Fibroblast of skin of left quadriceps (primary cell): ENCODE data around the gene NRG2.

Experiments used
- DNase-seq, 2 experiments: peaks; one replicate each; pipeline ENCODE4 v3.0.0-alpha.2; 2013; ENCODE audit warnings: low read depth in 2 of 2

The NRG2 gene

GRCh38 chr5:139903795-139904565, 139.1 kb downstream of the NRG2 start:
- no peak for DNase-seq

GRCh38 chr5:139903450-139903794, 139.7 kb downstream of the NRG2 start:
- DNase-seq = no peak

- no peak for DNase-seq
Observed at GRCh38 chr5:139901986-139902385, 141.1 kb downstream of the NRG2 start.

- no peak for DNase-seq
Observed at GRCh38 chr5:139901251-139901575, 141.9 kb downstream of the NRG2 start.

- no peak for DNase-seq
Observed at GRCh38 chr5:139900546-139901250, 142.4 kb downstream of the NRG2 start.

- no peak for DNase-seq
Observed at GRCh38 chr5:139898981-139899380, 144.1 kb downstream of the NRG2 start.

- DNase-seq = no peak
Observed at GRCh38 chr5:139897982-139898381, 145.1 kb downstream of the NRG2 start.

- DNase-seq = no peak
Observed at GRCh38 chr5:139897342-139897741, 145.8 kb downstream of the NRG2 start.

- DNase-seq = no peak
Observed at GRCh38 chr5:139896718-139897117, 146.4 kb downstream of the NRG2 start.

GRCh38 chr5:139895647-139896046, 147.5 kb downstream of the NRG2 start:
- no peak for DNase-seq

GRCh38 chr5:139895046-139895445, 148.1 kb downstream of the NRG2 start:
- DNase-seq = no peak

- DNase-seq = no peak
Observed at GRCh38 chr5:139893873-139894272, 149.2 kb downstream of the NRG2 start.

- DNase-seq = no peak
Observed at GRCh38 chr5:139889410-139889809, 153.7 kb downstream of the NRG2 start.

GRCh38 chr5:139888370-139888769, 154.7 kb downstream of the NRG2 start:
- no peak for DNase-seq

GRCh38 chr5:139886213-139886612, 156.9 kb downstream of the NRG2 start:
- DNase-seq = no peak

GRCh38 chr5:139885857-139886208, 157.3 kb downstream of the NRG2 start:
- DNase-seq = no peak

GRCh38 chr5:139885172-139885856, 157.8 kb downstream of the NRG2 start:
- DNase-seq = no peak

GRCh38 chr5:139884734-139885133, 158.4 kb downstream of the NRG2 start:
- no peak for DNase-seq

- no peak for DNase-seq
Observed at GRCh38 chr5:139884144-139884543, 159.0 kb downstream of the NRG2 start.

GRCh38 chr5:139882961-139883539, 160.0 kb downstream of the NRG2 start:
- DNase-seq = no peak

GRCh38 chr5:139882316-139882715, 160.8 kb downstream of the NRG2 start:
- DNase-seq = no peak

- no peak for DNase-seq
Observed at GRCh38 chr5:139881143-139881733, 161.9 kb downstream of the NRG2 start.
